SK-N-SH (cell line): ENCODE data around the gene PELI2. TPM values are rescaled to one million over a fixed set of nuclear protein-coding genes. Genes with fewer than 3 reads are reported as not detected.

ENCODE experiments used
- CTCF ChIA-PET: fragments of 300-600, 350-600 bp; formaldehyde crosslinking; extraction: SDS; loops from one replicate; lab custom pipeline; 2021; lab: Yijun Ruan, JAX
- POLR2A ChIA-PET: fragments of 350-600 bp; sonication (Branson Sonifier 250); formaldehyde crosslinking; extraction: SDS; loops from one replicate; lab custom pipeline; 2020; ENCODE audit warnings: antibody characterized with exemption, inconsistent platforms; lab: Yijun Ruan, JAX
- DNase-seq: peaks from one replicate; pipeline ENCODE4 v3.0.0; 2012
- H2AFZ ChIP-seq: fragments of 200-600 bp; sonication (generic); 2 replicates; pipeline ENCODE4 v1.8.1; 2016; ENCODE audit warnings: antibody characterized with exemption, mild to moderate bottlenecking, low read depth
- H3F3A ChIP-seq: fragments of 200-600 bp; sonication (generic); replicated peaks from 2 replicates; pipeline ENCODE3; 2016; ENCODE audit warnings: antibody characterized with exemption, mild to moderate bottlenecking; ENCODE audit not compliant: insufficient read depth
- H3K27ac ChIP-seq, 2 experiments: fragments of 200-500 bp in 1 of 2; fragments of 200-600 bp in 1 of 2; sonication (Bioruptor generic) in 1 of 2; sonication (generic), shearing (Covaris generic) in 1 of 2; 2 replicates each; pipeline versions ENCODE4 v1.5.1 to v1.6.1; 2014 to 2016; ENCODE audit warnings: low read depth in 2 of 2, inconsistent platforms in 1 of 2, low read length in 1 of 2, mild to moderate bottlenecking in 1 of 2, mixed read lengths in 1 of 2
- H3K27me3 ChIP-seq: fragments of 200-600 bp; sonication (generic), shearing (Covaris generic); 2 replicates; pipeline ENCODE4 v1.6.1; 2016; ENCODE audit warnings: mixed run types; ENCODE audit not compliant: insufficient read depth
- H3K36me3 ChIP-seq, 2 experiments: fragments of 200-500 bp in 1 of 2; fragments of 200-600 bp in 1 of 2; sonication (Bioruptor generic) in 1 of 2; sonication (generic) in 1 of 2; replicated peaks in 1 of 2; 2 replicates each; pipeline versions ENCODE3 to v1.5.1; 2014 to 2016; ENCODE audit warnings: low read length in 1 of 2, mild to moderate bottlenecking in 1 of 2; ENCODE audit not compliant: insufficient read depth in 2 of 2, control insufficient read depth in 1 of 2
- H3K4me1 ChIP-seq, 2 experiments: fragments of 200-500 bp in 1 of 2; fragments of 200-600 bp in 1 of 2; sonication (Bioruptor generic) in 1 of 2; sonication (generic), shearing (Covaris generic) in 1 of 2; 2 replicates each; pipeline versions ENCODE4 v1.5.1 to v1.6.1; 2014 to 2016; ENCODE audit warnings: low read depth in 1 of 2, low read length in 1 of 2, mixed run types in 1 of 2; ENCODE audit not compliant: insufficient read depth in 2 of 2, control insufficient read depth in 1 of 2
- H3K4me2 ChIP-seq: fragments of 200-600 bp; sonication (generic), shearing (Covaris generic); 2 replicates; pipeline ENCODE4 v1.6.1; 2017; ENCODE audit warnings: mixed run types
- H3K4me3 ChIP-seq, 2 experiments: fragments of 200-500 bp in 1 of 2; fragments of 200-600 bp in 1 of 2; sonication (Bioruptor generic) in 1 of 2; sonication (generic), shearing (Covaris generic) in 1 of 2; 2 replicates each; pipeline versions ENCODE4 v1.5.1 to v1.8.1; 2014 to 2016; ENCODE audit warnings: low read depth in 2 of 2, inconsistent platforms in 1 of 2, low read length in 1 of 2, mild to moderate bottlenecking in 1 of 2, mixed read lengths in 1 of 2, moderate library complexity in 1 of 2
- H3K79me2 ChIP-seq: fragments of 200-600 bp; sonication (generic); 2 replicates; pipeline ENCODE4 v1.8.1; 2017; ENCODE audit warnings: mild to moderate bottlenecking; ENCODE audit not compliant: insufficient read depth
- H3K9ac ChIP-seq: fragments of 200-600 bp; sonication (generic); 2 replicates; pipeline ENCODE4 v1.6.1; 2017; ENCODE audit warnings: mixed run types
- H3K9me2 ChIP-seq: fragments of 200-600 bp; sonication (generic); 2 replicates; pipeline ENCODE4 v1.6.1; 2017; ENCODE audit warnings: mixed run types
- H3K9me3 ChIP-seq: fragments of 200-600 bp; sonication (generic); 2 replicates; pipeline ENCODE4 v1.6.1; 2017; ENCODE audit warnings: mixed run types, mild to moderate bottlenecking, moderate library complexity
- H4K20me1 ChIP-seq: fragments of 200-600 bp; sonication (generic); 2 replicates; pipeline ENCODE4 v1.6.1; 2017; ENCODE audit warnings: mild to moderate bottlenecking, mixed run types; ENCODE audit not compliant: insufficient read depth
- EP300 ChIP-seq, 2 experiments: IDR thresholded peaks; 2 replicates each; pipeline versions ENCODE4 v1.4.0 to v1.6.1; 2012; ENCODE audit warnings: borderline replicate concordance in 1 of 2, low read depth in 1 of 2, low read length in 1 of 2
- EZH2phosphoT487 ChIP-seq: fragments of 200-600 bp; sonication (generic); IDR thresholded peaks from 2 replicates; pipeline ENCODE4 v1.6.1; 2017; ENCODE audit warnings: low read depth, mixed run types, mild to moderate bottlenecking, antibody characterized with exemption, moderate library complexity, borderline replicate concordance
- FOSL2 ChIP-seq: IDR thresholded peaks from 2 replicates; pipeline ENCODE4 v1.4.0; 2012; ENCODE audit warnings: low read depth, mild to moderate bottlenecking, moderate library complexity, borderline replicate concordance
- FOXJ3 ChIP-seq: sonication (generic); formaldehyde crosslinking; IDR thresholded peaks from 2 replicates; pipeline ENCODE4 v1.5.1; 2020; ENCODE audit warnings: mild to moderate bottlenecking, missing genetic modification reagents
- MEF2A ChIP-seq: IDR thresholded peaks from 2 replicates; pipeline ENCODE4 v1.4.0; 2012; ENCODE audit warnings: low read depth, borderline replicate concordance
- MXI1 ChIP-seq: IDR thresholded peaks from 2 replicates; pipeline ENCODE4 v1.6.1; 2012; ENCODE audit warnings: mild to moderate bottlenecking, low read depth, low read length, improper control_type of control experiment
- NFIC ChIP-seq: IDR thresholded peaks from 2 replicates; pipeline ENCODE4 v1.4.0; 2012; ENCODE audit warnings: borderline replicate concordance
- NRF1 ChIP-seq: IDR thresholded peaks from 2 replicates; pipeline ENCODE4 v1.6.1; 2012; ENCODE audit warnings: low read depth, mild to moderate bottlenecking, low read length
- TAF1 ChIP-seq: IDR thresholded peaks from 2 replicates; pipeline ENCODE4 v1.6.1; 2012; ENCODE audit warnings: low read depth, mild to moderate bottlenecking, low read length, moderate library complexity, borderline replicate concordance
- YY1 ChIP-seq: IDR thresholded peaks from 2 replicates; pipeline ENCODE4 v1.4.0; 2012; ENCODE audit warnings: low read depth, mild to moderate bottlenecking
- WGBS: methylation state at CpG from one replicate; pipeline ENCODE4 v1.1.6; 2017; ENCODE audit warnings: low lambda C conversion rate; 5-methylcytosine and 5-hydroxymethylcytosine counted together
- polyA plus RNA-seq, 3 experiments: library from polyadenylated mRNA; depleted of rRNA; stranded (reverse); fragments of >200 nt; gene quantifications; 2 replicates each; pipeline ENCODE4 v1.2.3, GENCODE V29; 2012
- TF ChIP-seq, protein P1 (sequence below): IDR thresholded peaks from 2 replicates; pipeline ENCODE4 v1.6.1; 2012; ENCODE audit warnings: mild to moderate bottlenecking, low read depth, low read length, moderate library complexity
- TF ChIP-seq, protein P2 (sequence below): fragments of 200-600 bp; sonication (generic); IDR thresholded peaks from 2 replicates; pipeline ENCODE4 v1.6.1; 2017; ENCODE audit warnings: antibody characterized with exemption, mild to moderate bottlenecking, moderate library complexity
- TF ChIP-seq, protein P3 (sequence below): fragments of 150-350 bp; IDR thresholded peaks from 2 replicates; pipeline ENCODE4 v1.6.1; 2016; ENCODE audit warnings: mild to moderate bottlenecking, low read depth, low read length
- TF ChIP-seq, protein P4 (sequence below): fragments of 150-350 bp; IDR thresholded peaks from 2 replicates; pipeline ENCODE4 v1.6.1; 2017; ENCODE audit warnings: antibody characterized with exemption, low read length, low read depth, borderline replicate concordance
- TF ChIP-seq, protein P5 (sequence below): IDR thresholded peaks from 2 replicates; pipeline ENCODE4 v1.4.0; 2012; ENCODE audit warnings: low read depth, borderline replicate concordance

The PELI2 gene
- polyA plus RNA-seq, 1 of the 3 experiments (the other 2 are of a cell fraction): not detected

DNA sequence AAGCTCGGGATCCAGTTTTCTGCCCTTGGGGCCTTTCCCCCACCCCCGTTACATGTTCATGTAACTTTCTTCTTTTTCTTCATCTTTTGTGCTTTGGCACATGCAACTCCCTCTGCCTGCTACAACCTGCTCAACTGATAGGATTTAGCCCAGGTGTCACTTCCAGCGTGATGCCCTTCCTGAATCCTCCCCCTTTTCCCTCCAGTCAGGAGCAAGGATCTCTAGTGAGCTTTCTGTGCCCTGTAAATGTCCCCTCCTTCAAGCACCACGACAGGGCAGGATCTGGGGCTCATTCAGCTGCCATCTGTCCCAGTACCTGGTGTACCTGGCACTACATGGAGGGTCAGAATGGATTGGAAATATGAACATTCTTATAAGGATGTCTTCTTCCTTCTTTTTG, 15.3 kb downstream of the PELI2 start:
- Histone ChIP-seq H3K79me2 (no peaks in the 10 kb centered on the region), H3K4me3 (no peak overlapping the region), H3K9me3 (no peaks in the 10 kb centered on the region), H2AFZ (no peak overlapping the region), H3K9ac (no peak overlapping the region), H3K36me3 (no peaks in the 10 kb centered on the region), H4K20me1 (no peaks in the 10 kb centered on the region), H3K27ac (no peak overlapping the region), H3K4me1 (no peaks in the 10 kb centered on the region), H3K27me3 (peaks cover 36% of the 10 kb centered on the region; the same call in 1 of the 2 replicates), H3K9me2 (no peaks in the 10 kb centered on the region), H3K4me2 (no peak overlapping the region), H3F3A (no peaks in the 10 kb centered on the region)
- ChIA-PET POLR2A (no interaction called here), CTCF (no interaction called here)
- 2% methylated on average over 4 of the region's 4 CpGs for WGBS
- no peak for DNase-seq
- TF ChIP-seq, protein P1, sequence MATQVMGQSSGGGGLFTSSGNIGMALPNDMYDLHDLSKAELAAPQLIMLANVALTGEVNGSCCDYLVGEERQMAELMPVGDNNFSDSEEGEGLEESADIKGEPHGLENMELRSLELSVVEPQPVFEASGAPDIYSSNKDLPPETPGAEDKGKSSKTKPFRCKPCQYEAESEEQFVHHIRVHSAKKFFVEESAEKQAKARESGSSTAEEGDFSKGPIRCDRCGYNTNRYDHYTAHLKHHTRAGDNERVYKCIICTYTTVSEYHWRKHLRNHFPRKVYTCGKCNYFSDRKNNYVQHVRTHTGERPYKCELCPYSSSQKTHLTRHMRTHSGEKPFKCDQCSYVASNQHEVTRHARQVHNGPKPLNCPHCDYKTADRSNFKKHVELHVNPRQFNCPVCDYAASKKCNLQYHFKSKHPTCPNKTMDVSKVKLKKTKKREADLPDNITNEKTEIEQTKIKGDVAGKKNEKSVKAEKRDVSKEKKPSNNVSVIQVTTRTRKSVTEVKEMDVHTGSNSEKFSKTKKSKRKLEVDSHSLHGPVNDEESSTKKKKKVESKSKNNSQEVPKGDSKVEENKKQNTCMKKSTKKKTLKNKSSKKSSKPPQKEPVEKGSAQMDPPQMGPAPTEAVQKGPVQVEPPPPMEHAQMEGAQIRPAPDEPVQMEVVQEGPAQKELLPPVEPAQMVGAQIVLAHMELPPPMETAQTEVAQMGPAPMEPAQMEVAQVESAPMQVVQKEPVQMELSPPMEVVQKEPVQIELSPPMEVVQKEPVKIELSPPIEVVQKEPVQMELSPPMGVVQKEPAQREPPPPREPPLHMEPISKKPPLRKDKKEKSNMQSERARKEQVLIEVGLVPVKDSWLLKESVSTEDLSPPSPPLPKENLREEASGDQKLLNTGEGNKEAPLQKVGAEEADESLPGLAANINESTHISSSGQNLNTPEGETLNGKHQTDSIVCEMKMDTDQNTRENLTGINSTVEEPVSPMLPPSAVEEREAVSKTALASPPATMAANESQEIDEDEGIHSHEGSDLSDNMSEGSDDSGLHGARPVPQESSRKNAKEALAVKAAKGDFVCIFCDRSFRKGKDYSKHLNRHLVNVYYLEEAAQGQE: no peak
- TF ChIP-seq MXI1 (no peak), EP300 (IDR thresholded peaks at IDR 0.05; ENCODE audit: borderline replicate concordance in 1 of 2, low read depth in 1 of 2, low read length in 1 of 2) (no peak), FOSL2 (no peak), NRF1 (no peak), MEF2A (no peak), TAF1 (no peak), YY1 (no peak)
- TF ChIP-seq, protein P2, sequence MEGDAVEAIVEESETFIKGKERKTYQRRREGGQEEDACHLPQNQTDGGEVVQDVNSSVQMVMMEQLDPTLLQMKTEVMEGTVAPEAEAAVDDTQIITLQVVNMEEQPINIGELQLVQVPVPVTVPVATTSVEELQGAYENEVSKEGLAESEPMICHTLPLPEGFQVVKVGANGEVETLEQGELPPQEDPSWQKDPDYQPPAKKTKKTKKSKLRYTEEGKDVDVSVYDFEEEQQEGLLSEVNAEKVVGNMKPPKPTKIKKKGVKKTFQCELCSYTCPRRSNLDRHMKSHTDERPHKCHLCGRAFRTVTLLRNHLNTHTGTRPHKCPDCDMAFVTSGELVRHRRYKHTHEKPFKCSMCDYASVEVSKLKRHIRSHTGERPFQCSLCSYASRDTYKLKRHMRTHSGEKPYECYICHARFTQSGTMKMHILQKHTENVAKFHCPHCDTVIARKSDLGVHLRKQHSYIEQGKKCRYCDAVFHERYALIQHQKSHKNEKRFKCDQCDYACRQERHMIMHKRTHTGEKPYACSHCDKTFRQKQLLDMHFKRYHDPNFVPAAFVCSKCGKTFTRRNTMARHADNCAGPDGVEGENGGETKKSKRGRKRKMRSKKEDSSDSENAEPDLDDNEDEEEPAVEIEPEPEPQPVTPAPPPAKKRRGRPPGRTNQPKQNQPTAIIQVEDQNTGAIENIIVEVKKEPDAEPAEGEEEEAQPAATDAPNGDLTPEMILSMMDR: no peak
- TF ChIP-seq, protein P3, sequence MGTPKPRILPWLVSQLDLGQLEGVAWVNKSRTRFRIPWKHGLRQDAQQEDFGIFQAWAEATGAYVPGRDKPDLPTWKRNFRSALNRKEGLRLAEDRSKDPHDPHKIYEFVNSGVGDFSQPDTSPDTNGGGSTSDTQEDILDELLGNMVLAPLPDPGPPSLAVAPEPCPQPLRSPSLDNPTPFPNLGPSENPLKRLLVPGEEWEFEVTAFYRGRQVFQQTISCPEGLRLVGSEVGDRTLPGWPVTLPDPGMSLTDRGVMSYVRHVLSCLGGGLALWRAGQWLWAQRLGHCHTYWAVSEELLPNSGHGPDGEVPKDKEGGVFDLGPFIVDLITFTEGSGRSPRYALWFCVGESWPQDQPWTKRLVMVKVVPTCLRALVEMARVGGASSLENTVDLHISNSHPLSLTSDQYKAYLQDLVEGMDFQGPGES: no peak

DNA sequence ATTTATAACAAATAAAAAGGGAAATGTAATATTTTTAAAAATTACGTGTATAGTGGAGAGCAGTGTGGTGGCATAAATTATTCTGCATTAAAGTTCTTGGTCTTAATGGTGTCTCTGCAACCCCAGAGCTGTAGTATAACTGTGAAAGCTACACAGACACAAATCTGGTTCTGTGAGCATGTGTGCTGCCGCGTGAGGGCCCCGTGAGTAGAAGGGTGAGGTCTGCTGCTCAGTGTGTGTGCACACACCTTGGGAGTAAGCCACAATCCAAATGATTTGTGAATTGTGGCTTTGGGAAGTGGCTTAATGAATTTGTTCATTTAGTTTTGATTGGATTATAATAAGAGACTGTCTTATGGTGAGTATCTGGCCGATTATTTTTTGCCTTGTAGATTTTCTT, 16.8 kb downstream of the PELI2 start:
- Histone ChIP-seq H3K4me3 (no peak overlapping the region), H3K79me2 (no peaks in the 10 kb centered on the region), H3K9ac (no peak overlapping the region), H3K9me2 (no peaks in the 10 kb centered on the region), H3K9me3 (no peaks in the 10 kb centered on the region), H3K27ac (no peak overlapping the region), H4K20me1 (no peaks in the 10 kb centered on the region), H3K36me3 (no peaks in the 10 kb centered on the region), H3F3A (no peaks in the 10 kb centered on the region), H2AFZ (no peak overlapping the region), H3K4me2 (no peak overlapping the region), H3K27me3 (peaks cover 41% of the 10 kb centered on the region; the same call in 1 of the 2 replicates), H3K4me1 (no peaks in the 10 kb centered on the region)
- ChIA-PET CTCF (no interaction called here), POLR2A (no interaction called here)
- no peak for DNase-seq
- 11% methylated on average over 5 of the region's 5 CpGs for WGBS
- TF ChIP-seq, protein P2: no peak
- TF ChIP-seq FOXJ3 (CRISPR knock-in tag) (no peak), NFIC (no peak), EZH2phosphoT487 (no peak), MXI1 (no peak)
- TF ChIP-seq, protein P4, sequence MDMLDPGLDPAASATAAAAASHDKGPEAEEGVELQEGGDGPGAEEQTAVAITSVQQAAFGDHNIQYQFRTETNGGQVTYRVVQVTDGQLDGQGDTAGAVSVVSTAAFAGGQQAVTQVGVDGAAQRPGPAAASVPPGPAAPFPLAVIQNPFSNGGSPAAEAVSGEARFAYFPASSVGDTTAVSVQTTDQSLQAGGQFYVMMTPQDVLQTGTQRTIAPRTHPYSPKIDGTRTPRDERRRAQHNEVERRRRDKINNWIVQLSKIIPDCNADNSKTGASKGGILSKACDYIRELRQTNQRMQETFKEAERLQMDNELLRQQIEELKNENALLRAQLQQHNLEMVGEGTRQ: no peak
- TF ChIP-seq, protein P5, sequence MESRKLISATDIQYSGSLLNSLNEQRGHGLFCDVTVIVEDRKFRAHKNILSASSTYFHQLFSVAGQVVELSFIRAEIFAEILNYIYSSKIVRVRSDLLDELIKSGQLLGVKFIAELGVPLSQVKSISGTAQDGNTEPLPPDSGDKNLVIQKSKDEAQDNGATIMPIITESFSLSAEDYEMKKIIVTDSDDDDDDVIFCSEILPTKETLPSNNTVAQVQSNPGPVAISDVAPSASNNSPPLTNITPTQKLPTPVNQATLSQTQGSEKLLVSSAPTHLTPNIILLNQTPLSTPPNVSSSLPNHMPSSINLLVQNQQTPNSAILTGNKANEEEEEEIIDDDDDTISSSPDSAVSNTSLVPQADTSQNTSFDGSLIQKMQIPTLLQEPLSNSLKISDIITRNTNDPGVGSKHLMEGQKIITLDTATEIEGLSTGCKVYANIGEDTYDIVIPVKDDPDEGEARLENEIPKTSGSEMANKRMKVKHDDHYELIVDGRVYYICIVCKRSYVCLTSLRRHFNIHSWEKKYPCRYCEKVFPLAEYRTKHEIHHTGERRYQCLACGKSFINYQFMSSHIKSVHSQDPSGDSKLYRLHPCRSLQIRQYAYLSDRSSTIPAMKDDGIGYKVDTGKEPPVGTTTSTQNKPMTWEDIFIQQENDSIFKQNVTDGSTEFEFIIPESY: no peak
